OCI-LY1 (cell line): ENCODE measurements around the gene ASB6.

Experiments
- CTCF ChIP-seq: fragments of 200-600 bp; sonication (generic), shearing (Covaris generic); IDR thresholded peaks from 2 replicates; pipeline ENCODE4 v1.5.1; 2017; ENCODE audit warnings: mild to moderate bottlenecking, antibody characterized with exemption, low read length, moderate library complexity, mixed read lengths
- EZH2 ChIP-seq: fragments of 200-600 bp; sonication (generic), shearing (Covaris generic); IDR thresholded peaks from 2 replicates; pipeline ENCODE4 v1.8.0; 2017; ENCODE audit warnings: borderline replicate concordance, mixed run types, mild to moderate bottlenecking, antibody characterized with exemption, low read length, moderate library complexity, mixed read lengths

DNA sequence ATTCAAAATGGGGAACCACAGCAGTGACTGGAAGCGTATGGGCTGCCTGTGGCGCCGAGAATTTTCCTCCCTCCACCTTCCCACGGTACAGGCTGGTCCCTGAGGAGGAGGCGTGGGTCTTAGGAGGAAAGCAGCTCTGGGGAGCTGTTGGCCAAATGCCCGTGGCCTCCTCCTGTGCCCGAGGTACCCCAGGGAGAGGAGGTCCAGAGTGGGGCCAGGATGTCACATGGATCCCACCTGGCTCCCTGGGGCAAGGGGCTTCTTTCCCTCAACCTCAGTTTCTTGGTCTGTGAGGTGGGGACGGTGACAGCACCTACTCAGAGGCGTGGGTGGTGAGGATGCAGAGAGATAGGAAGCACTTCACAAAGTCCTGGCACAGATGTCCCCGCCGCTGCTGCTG lies 40.0 kb upstream of the ASB6 start:
- TF ChIP-seq CTCF (no peak), EZH2 (no peak)
